ENCODE results near the gene IL18.

The IL18 gene

DNA sequence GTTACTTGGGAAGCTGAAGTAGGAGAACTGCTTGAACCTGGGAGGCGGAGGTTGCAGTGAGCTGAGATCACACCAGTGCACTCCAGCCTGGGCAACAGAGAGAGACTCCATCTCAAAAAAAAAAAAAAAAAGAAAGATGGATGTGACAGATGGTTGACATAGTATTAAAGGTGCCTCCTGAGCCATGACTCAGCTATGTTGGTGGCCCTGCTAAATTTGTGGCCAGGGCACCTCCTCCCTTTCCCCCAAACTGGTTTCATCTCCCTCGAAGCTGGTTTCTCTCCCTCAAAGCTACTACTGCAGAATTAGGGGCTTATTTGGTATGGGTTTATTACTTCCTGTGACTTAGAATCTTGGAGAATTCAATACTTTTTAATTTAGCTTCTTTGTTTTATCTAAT lies 45.7 kb downstream of the IL18 start:
- H3K27me3 ChIP-seq (ENCODE audit: insufficient read depth, low read length, poor library complexity) = no peaks in the 10 kb centered on the region
- no peaks in the 10 kb centered on the region for H3K36me3 ChIP-seq (ENCODE audit: insufficient read depth, low read length)
- no peaks in the 10 kb centered on the region for H4K20me1 ChIP-seq (ENCODE audit: insufficient read depth, low read length)
- no peak overlapping the region for H3K27ac ChIP-seq (ENCODE audit: low read length)
- H3K79me2 ChIP-seq (ENCODE audit: insufficient read depth, low read length) = no peaks in the 10 kb centered on the region
- ATAC-seq (ENCODE audit: insufficient read depth, low read depth) = peak; percentile 52; the same call in 1 of the 3 replicates
- H2AFZ ChIP-seq (ENCODE audit: low read depth, low read length) = no peak overlapping the region
- H3K4me2 ChIP-seq (ENCODE audit: insufficient read depth, low read length) = no peak overlapping the region
- H3K4me3 ChIP-seq (ENCODE audit: low read depth in 1 of 2, low read length in 2 of 2) = no peak overlapping the region
- DNase-seq = no peak
- TF ChIP-seq, protein P1, sequence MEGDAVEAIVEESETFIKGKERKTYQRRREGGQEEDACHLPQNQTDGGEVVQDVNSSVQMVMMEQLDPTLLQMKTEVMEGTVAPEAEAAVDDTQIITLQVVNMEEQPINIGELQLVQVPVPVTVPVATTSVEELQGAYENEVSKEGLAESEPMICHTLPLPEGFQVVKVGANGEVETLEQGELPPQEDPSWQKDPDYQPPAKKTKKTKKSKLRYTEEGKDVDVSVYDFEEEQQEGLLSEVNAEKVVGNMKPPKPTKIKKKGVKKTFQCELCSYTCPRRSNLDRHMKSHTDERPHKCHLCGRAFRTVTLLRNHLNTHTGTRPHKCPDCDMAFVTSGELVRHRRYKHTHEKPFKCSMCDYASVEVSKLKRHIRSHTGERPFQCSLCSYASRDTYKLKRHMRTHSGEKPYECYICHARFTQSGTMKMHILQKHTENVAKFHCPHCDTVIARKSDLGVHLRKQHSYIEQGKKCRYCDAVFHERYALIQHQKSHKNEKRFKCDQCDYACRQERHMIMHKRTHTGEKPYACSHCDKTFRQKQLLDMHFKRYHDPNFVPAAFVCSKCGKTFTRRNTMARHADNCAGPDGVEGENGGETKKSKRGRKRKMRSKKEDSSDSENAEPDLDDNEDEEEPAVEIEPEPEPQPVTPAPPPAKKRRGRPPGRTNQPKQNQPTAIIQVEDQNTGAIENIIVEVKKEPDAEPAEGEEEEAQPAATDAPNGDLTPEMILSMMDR (IDR thresholded peaks at IDR 0.05; ENCODE audit: borderline replicate concordance, extremely low read depth, low read length, poor library complexity, severe bottlenecking) = no peak
- TF ChIP-seq EZH2 (IDR thresholded peaks at IDR 0.05; ENCODE audit: borderline replicate concordance, low read depth, low read length, severe bottlenecking) = no peak
- no peak overlapping the region for H3K9ac ChIP-seq (ENCODE audit: low read depth, low read length)
- no peaks in the 10 kb centered on the region for H3K9me3 ChIP-seq (ENCODE audit: insufficient read depth, low read length, severe bottlenecking)
- no peaks in the 10 kb centered on the region for H3K4me1 ChIP-seq (ENCODE audit: insufficient read depth, low read length)

DNA sequence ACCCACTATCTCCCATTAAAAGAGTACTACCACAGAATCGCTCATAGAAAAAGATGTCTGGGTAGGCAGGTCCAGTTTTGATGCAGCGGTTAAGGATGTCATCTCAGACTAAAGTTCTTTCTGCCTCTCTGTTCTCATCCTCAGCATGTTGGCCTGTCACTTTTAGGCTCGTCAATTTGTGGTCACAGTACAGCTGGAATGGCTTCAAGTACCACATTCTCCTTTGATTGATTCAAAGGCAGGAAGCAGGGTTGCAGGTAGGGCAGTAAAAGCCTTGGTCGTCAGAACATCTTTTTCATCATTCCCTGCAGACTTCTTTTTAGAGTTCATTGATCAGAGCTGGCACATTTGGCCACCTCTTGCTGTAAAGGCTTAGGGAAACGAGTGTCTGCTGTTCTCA lies 48.5 kb downstream of the IL18 start:
- Histone ChIP-seq H3K27ac (ENCODE audit: low read length) (no peak overlapping the region), H4K20me1 (ENCODE audit: insufficient read depth, low read length) (no peaks in the 10 kb centered on the region), H3K4me3 (ENCODE audit: low read depth in 1 of 2, low read length in 2 of 2) (no peak overlapping the region), H3K36me3 (ENCODE audit: insufficient read depth, low read length) (no peaks in the 10 kb centered on the region), H3K9me3 (ENCODE audit: insufficient read depth, low read length, severe bottlenecking) (no peaks in the 10 kb centered on the region), H3K9ac (ENCODE audit: low read depth, low read length) (no peak overlapping the region), H3K4me1 (ENCODE audit: insufficient read depth, low read length) (no peaks in the 10 kb centered on the region), H3K27me3 (ENCODE audit: insufficient read depth, low read length, poor library complexity) (no peaks in the 10 kb centered on the region), H2AFZ (ENCODE audit: low read depth, low read length) (no peak overlapping the region), H3K79me2 (ENCODE audit: insufficient read depth, low read length) (no peaks in the 10 kb centered on the region), H3K4me2 (ENCODE audit: insufficient read depth, low read length) (no peak overlapping the region)
- DNase-seq (peak; percentile 17), ATAC-seq (ENCODE audit: insufficient read depth, low read depth) (peak; percentile 68)
- TF ChIP-seq EZH2 (IDR thresholded peaks at IDR 0.05; ENCODE audit: borderline replicate concordance, low read depth, low read length, severe bottlenecking) = no peak
- TF ChIP-seq, protein P1 (IDR thresholded peaks at IDR 0.05; ENCODE audit: borderline replicate concordance, extremely low read depth, low read length, poor library complexity, severe bottlenecking) = no peak

DNA sequence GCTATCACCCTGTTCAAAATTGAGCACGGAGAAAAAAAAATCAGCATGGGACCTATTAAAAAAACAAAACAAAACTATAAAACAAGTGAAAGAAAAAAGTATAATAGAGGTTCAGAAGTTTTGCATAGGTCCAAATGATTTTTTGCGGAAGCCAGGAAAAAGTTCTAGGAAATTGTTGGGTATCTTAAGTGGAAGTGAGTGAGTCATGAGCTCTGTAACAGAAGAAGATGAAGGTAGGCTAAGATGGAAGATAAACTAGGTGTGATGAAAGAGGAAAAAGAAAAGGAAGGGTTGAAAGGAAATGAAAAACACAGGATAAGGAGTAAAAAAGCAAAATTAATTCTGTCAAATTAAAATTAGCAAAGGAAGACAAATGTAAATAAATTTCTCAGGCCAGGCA lies 49.4 kb downstream of the IL18 start:
- H3K79me2 ChIP-seq (ENCODE audit: insufficient read depth, low read length) = no peaks in the 10 kb centered on the region
- H3K4me3 ChIP-seq (ENCODE audit: low read depth in 1 of 2, low read length in 2 of 2) = no peak overlapping the region
- H3K4me2 ChIP-seq (ENCODE audit: insufficient read depth, low read length) = no peak overlapping the region
- H2AFZ ChIP-seq (ENCODE audit: low read depth, low read length) = no peak overlapping the region
- H3K36me3 ChIP-seq (ENCODE audit: insufficient read depth, low read length) = no peaks in the 10 kb centered on the region
- no peak for TF ChIP-seq EZH2 (IDR thresholded peaks at IDR 0.05; ENCODE audit: borderline replicate concordance, low read depth, low read length, severe bottlenecking)
- TF ChIP-seq, protein P1 (IDR thresholded peaks at IDR 0.05; ENCODE audit: borderline replicate concordance, extremely low read depth, low read length, poor library complexity, severe bottlenecking) = no peak
- no peak for ATAC-seq (ENCODE audit: insufficient read depth, low read depth)
- no peaks in the 10 kb centered on the region for H3K27me3 ChIP-seq (ENCODE audit: insufficient read depth, low read length, poor library complexity)
- H3K9me3 ChIP-seq (ENCODE audit: insufficient read depth, low read length, severe bottlenecking) = no peaks in the 10 kb centered on the region
- no peak for DNase-seq
- H3K9ac ChIP-seq (ENCODE audit: low read depth, low read length) = no peak overlapping the region
- no peak overlapping the region for H3K27ac ChIP-seq (ENCODE audit: low read length)
- no peaks in the 10 kb centered on the region for H4K20me1 ChIP-seq (ENCODE audit: insufficient read depth, low read length)
- H3K4me1 ChIP-seq (ENCODE audit: insufficient read depth, low read length) = no peaks in the 10 kb centered on the region

Measured in DND-41 (cell line).